OCI-LY7 (cell line): Measurements from ENCODE around the gene DNM2.

Source experiments
- EZH2phosphoT487 ChIP-seq: fragments of 200-600 bp; sonication (generic); IDR thresholded peaks from 2 replicates; pipeline ENCODE4 v1.6.1; 2018; ENCODE audit warnings: low read depth, borderline replicate concordance, mild to moderate bottlenecking, mixed run types, antibody characterized with exemption, low read length, moderate library complexity, mixed read lengths
- TF ChIP-seq, protein P1 (sequence below): fragments of 200-600 bp; sonication (generic); conservative IDR thresholded peaks from 2 replicates; pipeline ENCODE4 v1.5.1; 2014; ENCODE audit warnings: mild to moderate bottlenecking, antibody characterized with exemption, low read length, moderate library complexity, mixed read lengths

GRCh38 chr19:10760273-10760944 lies 42.5 kb downstream of the DNM2 start:
- TF ChIP-seq, protein P1, sequence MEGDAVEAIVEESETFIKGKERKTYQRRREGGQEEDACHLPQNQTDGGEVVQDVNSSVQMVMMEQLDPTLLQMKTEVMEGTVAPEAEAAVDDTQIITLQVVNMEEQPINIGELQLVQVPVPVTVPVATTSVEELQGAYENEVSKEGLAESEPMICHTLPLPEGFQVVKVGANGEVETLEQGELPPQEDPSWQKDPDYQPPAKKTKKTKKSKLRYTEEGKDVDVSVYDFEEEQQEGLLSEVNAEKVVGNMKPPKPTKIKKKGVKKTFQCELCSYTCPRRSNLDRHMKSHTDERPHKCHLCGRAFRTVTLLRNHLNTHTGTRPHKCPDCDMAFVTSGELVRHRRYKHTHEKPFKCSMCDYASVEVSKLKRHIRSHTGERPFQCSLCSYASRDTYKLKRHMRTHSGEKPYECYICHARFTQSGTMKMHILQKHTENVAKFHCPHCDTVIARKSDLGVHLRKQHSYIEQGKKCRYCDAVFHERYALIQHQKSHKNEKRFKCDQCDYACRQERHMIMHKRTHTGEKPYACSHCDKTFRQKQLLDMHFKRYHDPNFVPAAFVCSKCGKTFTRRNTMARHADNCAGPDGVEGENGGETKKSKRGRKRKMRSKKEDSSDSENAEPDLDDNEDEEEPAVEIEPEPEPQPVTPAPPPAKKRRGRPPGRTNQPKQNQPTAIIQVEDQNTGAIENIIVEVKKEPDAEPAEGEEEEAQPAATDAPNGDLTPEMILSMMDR: no peak
- no peak for TF ChIP-seq EZH2phosphoT487
